Fibroblast of lung (primary cell): ENCODE measurements around the gene RPGRIP1.
"Not testable (repeated sequence)": the region's sequence is repeated elsewhere in the genome, so short reads cannot be mapped to it uniquely, and the experiment has no call there.

ENCODE experiments used
- EZH2 ChIP-seq: IDR thresholded peaks from 2 replicates; pipeline ENCODE4 v1.5.1; 2012; ENCODE audit warnings: low read length, control low read depth, mild to moderate bottlenecking; ENCODE audit errors: missing control alignments
- TF ChIP-seq, protein P1 (sequence below), 2 donors: IDR thresholded peaks in 1 of 2; conservative IDR thresholded peaks in 1 of 2; 1 replicate in 1 of 2; 2 replicates in 1 of 2; pipeline ENCODE4 v1.5.1; 2011 to 2012; ENCODE audit warnings: low read length in 2 of 2, control low read depth in 1 of 2, inconsistent platforms in 1 of 2, low read depth in 1 of 2, mild to moderate bottlenecking in 1 of 2

DNA sequence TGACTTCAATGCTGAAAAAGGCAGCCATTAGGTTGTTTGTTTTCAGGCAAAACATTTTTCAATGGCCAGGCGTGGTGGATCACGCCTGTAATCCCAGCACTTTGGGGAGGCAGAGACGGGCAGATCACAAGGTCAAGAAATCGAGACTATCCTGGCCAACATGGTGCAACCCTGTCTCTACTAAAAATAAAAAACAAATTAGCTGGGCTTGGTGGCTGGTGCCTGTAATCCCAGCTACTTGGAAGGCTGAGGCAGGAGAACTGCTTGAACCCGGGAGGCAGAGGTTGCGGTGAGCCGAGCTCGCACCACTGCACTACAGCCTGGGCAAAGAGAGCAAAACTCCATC lies 23.8 kb upstream of the RPGRIP1 start:
- TF ChIP-seq, protein P1, sequence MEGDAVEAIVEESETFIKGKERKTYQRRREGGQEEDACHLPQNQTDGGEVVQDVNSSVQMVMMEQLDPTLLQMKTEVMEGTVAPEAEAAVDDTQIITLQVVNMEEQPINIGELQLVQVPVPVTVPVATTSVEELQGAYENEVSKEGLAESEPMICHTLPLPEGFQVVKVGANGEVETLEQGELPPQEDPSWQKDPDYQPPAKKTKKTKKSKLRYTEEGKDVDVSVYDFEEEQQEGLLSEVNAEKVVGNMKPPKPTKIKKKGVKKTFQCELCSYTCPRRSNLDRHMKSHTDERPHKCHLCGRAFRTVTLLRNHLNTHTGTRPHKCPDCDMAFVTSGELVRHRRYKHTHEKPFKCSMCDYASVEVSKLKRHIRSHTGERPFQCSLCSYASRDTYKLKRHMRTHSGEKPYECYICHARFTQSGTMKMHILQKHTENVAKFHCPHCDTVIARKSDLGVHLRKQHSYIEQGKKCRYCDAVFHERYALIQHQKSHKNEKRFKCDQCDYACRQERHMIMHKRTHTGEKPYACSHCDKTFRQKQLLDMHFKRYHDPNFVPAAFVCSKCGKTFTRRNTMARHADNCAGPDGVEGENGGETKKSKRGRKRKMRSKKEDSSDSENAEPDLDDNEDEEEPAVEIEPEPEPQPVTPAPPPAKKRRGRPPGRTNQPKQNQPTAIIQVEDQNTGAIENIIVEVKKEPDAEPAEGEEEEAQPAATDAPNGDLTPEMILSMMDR (conservative IDR thresholded peaks at IDR 0.05 in 1 of 2, IDR thresholded peaks at IDR 0.05 in 1 of 2; ENCODE audit: low read depth in 1 of 2, low read length in 2 of 2) = not testable (repeated sequence)
- not testable (repeated sequence) for TF ChIP-seq EZH2
